Left lung (tissue), 10 donors: Measurements from ENCODE around the gene PSME2. TPM values are rescaled to one million over a fixed set of nuclear protein-coding genes. Genes with fewer than 3 reads are reported as not detected.

Experiments
- ATAC-seq: fragments of 200-7000 bp; cut with Tn5 transposase; one replicate; pipeline ENCODE4 v1.9.1; 2020; ENCODE audit warnings: moderate library complexity
- DNase-seq, 4 donors: peaks; one replicate each; pipeline ENCODE4 v3.0.0-alpha.2; 2013 to 2020
- H3K27ac ChIP-seq, 2 donors: fragments of 200-600 bp; sonication (generic) in 1 of 2; one replicate each; pipeline versions ENCODE4 v1.5.0 to v1.8.0; 2020 to 2021
- H3K27me3 ChIP-seq, 2 donors: fragments of 200-600 bp; sonication (generic) in 1 of 2; one replicate each; pipeline versions ENCODE4 v1.5.0 to v1.8.0; 2020 to 2021
- H3K36me3 ChIP-seq, 2 donors: fragments of 200-600 bp; sonication (generic) in 1 of 2; one replicate each; pipeline versions ENCODE4 v1.5.0 to v1.8.0; 2020 to 2021
- H3K4me1 ChIP-seq, 2 donors: fragments of 200-600 bp; one replicate each; pipeline ENCODE4 v1.8.0; 2021
- H3K4me3 ChIP-seq, 2 donors: fragments of 200-600 bp; sonication (generic) in 1 of 2; one replicate each; pipeline versions ENCODE4 v1.5.0 to v1.8.0; 2020 to 2021; ENCODE audit warnings: mild to moderate bottlenecking in 1 of 2
- H3K9me3 ChIP-seq, 2 donors: fragments of 200-600 bp; sonication (generic) in 1 of 2; one replicate each; pipeline versions ENCODE4 v1.5.0 to v1.8.0; 2020 to 2021
- CTCF ChIP-seq, 2 donors: fragments of 200-600 bp; sonication (generic) in 1 of 2; IDR thresholded peaks; one replicate each; pipeline versions ENCODE4 v1.5.0 to v1.8.0; 2021; ENCODE audit warnings: antibody characterized with exemption in 2 of 2
- intact Hi-C, 2 donors: fragments of 100-400 bp; cut with DNase I; formaldehyde crosslinking; loops; one replicate each; pipeline versions ENCODE4 v1.11.2 to v1.14.2; 2022
- polyA plus RNA-seq, 6 donors: library from polyadenylated mRNA; unstranded; fragments of 120-200 nt; gene quantifications; one replicate each; pipeline ENCODE4 v1.2.1, GENCODE V29; 2013; ENCODE audit not compliant: insufficient read length in 6 of 6
- total RNA-seq, 2 donors: library from RNA; stranded (reverse); fragmentation: NEBNext Ultra II Directional; extraction: Animal tissue kit (Norgen Biotek cat#: 25700); gene quantifications; one replicate each; pipeline ENCODE4 v1.2.1, GENCODE V29; 2021
- donor health status: DM: no; HTN: yes; CAD: no.
- donor health status: DM: no; HTN: no; CAD: no.

The PSME2 gene
- total and polyA plus RNA-seq, 8 donors: 126 to 224 (median 159) TPM

DNA sequence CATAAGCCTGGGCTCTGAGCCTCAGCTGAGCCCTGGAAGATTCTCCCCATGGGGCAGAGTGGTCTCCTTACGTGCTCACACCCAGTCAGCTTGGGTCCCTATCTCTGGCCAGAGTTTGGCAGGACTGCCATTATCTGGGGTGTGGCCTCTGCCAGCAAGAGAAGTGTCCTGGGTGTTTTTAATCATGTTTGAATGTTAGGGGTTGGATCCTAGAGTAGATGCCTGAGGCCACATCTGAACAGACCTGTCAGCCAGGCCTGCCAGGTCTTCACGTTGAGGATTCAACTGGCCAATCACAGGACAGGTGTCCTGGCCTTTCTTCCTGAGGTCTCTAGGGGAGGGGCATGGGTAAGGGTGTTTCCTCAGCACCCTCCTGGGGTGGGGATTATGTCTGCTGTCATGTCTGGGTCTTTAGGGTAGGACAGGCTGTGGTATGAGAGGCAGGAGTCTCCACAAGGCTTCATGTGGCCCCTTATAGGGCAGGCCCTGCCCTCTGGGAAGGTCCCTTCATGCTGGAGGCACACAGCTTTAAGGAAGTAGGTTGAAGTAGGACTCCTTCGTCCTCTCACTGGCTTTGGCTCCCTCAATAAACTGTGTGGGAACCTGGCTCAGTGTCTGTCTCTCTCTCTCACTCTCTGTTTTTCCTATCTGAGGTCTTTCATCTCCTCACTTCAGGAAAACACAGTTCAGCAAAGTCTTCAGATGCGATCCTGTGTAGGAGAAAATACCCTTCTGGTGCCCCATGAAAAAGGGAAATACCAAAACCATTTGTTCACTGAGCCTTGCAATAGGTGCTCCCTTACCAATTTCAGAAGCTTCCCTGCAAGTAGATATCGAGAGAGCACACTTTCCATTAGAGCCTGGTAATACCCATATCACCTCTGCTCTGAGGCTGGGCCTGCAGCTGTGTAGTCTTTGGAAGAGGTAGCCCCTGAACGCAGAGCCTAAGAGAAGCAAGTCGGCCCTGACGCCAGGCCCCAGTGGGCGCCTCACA lies 22.7 kb downstream of the PSME2 start:
- ATAC-seq (no peak), DNase-seq (peak in 1 of 4 donors; percentile 39)
- no peaks in the 10 kb centered on the region for H3K27me3 ChIP-seq
- peak overlapping the region in 1 of 2 donors; percentile 13 for H3K27ac ChIP-seq
- H3K9me3 ChIP-seq: no peaks in the 10 kb centered on the region
- no peak for TF ChIP-seq CTCF (IDR thresholded peaks at IDR 0.05)
- no peaks in the 10 kb centered on the region for H3K4me1 ChIP-seq
- H3K4me3 ChIP-seq: no peak overlapping the region
- peaks cover 0 to 58% of the 10 kb centered on the region in 2 donors for H3K36me3 ChIP-seq
- intact Hi-C loops: no loop called here

DNA sequence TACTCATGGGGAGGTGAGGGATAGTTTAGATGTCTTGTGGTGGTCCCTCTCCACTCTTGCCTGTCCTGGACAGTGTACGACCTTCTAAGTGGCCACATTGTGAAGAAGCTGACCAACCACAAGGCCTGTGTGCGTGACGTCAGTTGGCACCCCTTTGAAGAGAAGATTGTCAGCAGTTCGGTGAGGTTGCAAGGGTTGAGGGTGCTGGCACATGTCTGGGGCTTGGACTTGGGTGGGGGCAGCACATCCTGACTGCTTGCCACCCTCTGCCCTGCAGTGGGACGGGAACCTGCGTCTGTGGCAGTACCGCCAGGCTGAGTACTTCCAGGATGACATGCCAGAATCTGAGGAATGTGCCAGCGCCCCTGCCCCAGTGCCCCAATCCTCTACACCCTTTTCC lies 23.5 kb downstream of the PSME2 start:
- Histone ChIP-seq H3K9me3 (no peaks in the 10 kb centered on the region), H3K27ac (no peak overlapping the region), H3K36me3 (peaks cover 0 to 66% of the 10 kb centered on the region in 2 donors), H3K27me3 (no peaks in the 10 kb centered on the region), H3K4me3 (no peak overlapping the region), H3K4me1 (no peaks in the 10 kb centered on the region)
- intact Hi-C loops: no loop called here
- DNase-seq (peak in 1 of 4 donors; percentile 48), ATAC-seq (no peak)
- TF ChIP-seq CTCF (IDR thresholded peaks at IDR 0.05): no peak

- ATAC-seq (no peak), DNase-seq (no peak)
- peaks cover 0 to under 1% of the 10 kb centered on the region in 2 donors for H3K4me1 ChIP-seq
- no peak for TF ChIP-seq CTCF (IDR thresholded peaks at IDR 0.05)
- peaks cover 0 to 71% of the 10 kb centered on the region in 2 donors for H3K36me3 ChIP-seq
- intact Hi-C loops: no loop called here
- no peaks in the 10 kb centered on the region for H3K9me3 ChIP-seq
- H3K27ac ChIP-seq: no peak overlapping the region
- H3K27me3 ChIP-seq: no peaks in the 10 kb centered on the region
- H3K4me3 ChIP-seq: no peak overlapping the region
These were observed 24.0 kb downstream of the PSME2 start for GRCh38 chr14:24122416-24122815.

DNA sequence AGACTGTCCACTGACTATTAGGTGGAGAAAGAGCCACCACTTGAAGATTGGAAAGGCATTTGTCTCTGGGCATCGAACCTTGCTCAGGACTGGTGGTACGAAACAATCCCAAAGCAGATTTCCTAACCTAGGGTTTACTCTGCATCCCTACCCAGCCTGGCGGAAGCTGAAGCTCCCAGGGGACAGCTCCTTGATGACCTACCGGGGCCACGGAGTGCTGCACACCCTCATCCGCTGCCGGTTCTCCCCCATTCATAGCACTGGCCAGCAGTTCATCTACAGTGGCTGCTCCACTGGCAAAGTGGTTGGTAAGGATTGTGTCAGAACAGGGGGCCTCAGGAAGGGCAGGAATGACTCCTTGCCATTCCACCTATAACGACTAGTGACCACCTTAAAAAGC lies 25.2 kb downstream of the PSME2 start:
- peaks cover 0 to 77% of the 10 kb centered on the region in 2 donors for H3K36me3 ChIP-seq

More for the DNA sequence above, 25.2 kb downstream of the PSME2 start:
- Histone ChIP-seq H3K9me3 (no peaks in the 10 kb centered on the region), H3K27me3 (no peaks in the 10 kb centered on the region), H3K4me3 (no peak overlapping the region), H3K4me1 (peaks cover 0 to 13% of the 10 kb centered on the region in 2 donors), H3K27ac (no peak overlapping the region)
- intact Hi-C loops: no loop called here
- ATAC-seq (no peak), DNase-seq (no peak)
- no peak for TF ChIP-seq CTCF (IDR thresholded peaks at IDR 0.05)
